ENCODE measurements around the gene METTL27.

Gene METTL27

DNA sequence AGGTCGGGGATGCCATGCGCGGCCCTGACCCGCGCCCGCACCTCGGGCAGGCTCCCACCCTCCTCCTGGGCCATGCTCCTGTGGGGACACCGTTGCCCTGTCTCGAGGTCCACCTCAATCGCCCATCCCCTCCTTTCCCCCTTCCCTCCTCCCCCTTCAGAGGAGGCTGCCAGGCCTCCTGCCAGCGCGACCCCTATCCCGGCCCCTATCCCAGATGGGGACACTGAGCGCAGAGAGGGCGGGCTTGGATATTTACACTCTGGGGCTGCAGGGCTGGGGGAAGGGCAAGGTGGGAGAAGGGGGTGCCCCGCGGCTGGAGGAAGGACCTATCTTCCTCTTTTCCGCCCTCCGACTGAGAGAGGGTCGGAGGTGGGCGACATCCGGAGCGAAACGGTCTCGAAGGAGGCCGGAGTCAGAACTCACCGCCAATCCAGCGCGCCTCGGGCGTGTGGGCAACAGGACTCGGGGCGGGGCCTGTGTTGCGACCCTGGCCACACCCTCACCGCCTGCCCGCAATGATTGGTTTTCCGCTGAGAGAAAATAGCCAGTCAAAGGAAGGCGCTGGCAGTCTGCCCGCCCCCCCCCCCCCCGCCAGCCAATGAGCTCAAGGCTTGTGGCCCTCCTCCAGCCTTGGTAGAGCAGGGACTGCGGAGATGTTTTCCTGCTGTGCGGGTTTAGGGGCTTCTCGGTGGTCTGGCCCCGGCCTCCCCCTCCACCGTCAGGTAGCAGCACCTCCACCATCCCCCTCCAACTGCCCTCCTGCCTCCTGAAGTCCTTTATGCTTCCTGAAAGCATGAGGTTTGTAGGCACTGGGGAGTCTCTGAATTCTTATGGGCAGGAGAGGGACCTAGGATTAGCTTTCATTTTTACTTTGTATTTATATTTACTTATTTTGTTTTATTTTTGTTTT, at the start of gene METTL27:
Gene METTL27 (minus strand): TSS at position 450 of the 910 bp plus-strand sequence. CDS start 376 bp downstream, at position 74.
- Histone ChIP-seq H3K36me3 (no peaks in the 10 kb centered on the region), H3K4me1 (ENCODE audit: control insufficient read depth in 1 of 2, insufficient read depth in 1 of 2, low read depth in 1 of 2, low read length in 1 of 2) (peaks cover 4 to 8% of the 10 kb centered on the region in 2 experiments), H3K27me3 (peaks cover 62% of the 10 kb centered on the region), H3K27ac (no peak within 1 kb of the TSS), H3K4me3 (ENCODE audit: low read depth in 1 of 2, low read length in 1 of 2) (peak within 1 kb of the TSS; percentile 34 to 47), H3K9me3 (no peaks in the 10 kb centered on the region)
- TF ChIP-seq, protein P1, sequence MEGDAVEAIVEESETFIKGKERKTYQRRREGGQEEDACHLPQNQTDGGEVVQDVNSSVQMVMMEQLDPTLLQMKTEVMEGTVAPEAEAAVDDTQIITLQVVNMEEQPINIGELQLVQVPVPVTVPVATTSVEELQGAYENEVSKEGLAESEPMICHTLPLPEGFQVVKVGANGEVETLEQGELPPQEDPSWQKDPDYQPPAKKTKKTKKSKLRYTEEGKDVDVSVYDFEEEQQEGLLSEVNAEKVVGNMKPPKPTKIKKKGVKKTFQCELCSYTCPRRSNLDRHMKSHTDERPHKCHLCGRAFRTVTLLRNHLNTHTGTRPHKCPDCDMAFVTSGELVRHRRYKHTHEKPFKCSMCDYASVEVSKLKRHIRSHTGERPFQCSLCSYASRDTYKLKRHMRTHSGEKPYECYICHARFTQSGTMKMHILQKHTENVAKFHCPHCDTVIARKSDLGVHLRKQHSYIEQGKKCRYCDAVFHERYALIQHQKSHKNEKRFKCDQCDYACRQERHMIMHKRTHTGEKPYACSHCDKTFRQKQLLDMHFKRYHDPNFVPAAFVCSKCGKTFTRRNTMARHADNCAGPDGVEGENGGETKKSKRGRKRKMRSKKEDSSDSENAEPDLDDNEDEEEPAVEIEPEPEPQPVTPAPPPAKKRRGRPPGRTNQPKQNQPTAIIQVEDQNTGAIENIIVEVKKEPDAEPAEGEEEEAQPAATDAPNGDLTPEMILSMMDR (IDR thresholded peaks at IDR 0.05), result no peak

DNA sequence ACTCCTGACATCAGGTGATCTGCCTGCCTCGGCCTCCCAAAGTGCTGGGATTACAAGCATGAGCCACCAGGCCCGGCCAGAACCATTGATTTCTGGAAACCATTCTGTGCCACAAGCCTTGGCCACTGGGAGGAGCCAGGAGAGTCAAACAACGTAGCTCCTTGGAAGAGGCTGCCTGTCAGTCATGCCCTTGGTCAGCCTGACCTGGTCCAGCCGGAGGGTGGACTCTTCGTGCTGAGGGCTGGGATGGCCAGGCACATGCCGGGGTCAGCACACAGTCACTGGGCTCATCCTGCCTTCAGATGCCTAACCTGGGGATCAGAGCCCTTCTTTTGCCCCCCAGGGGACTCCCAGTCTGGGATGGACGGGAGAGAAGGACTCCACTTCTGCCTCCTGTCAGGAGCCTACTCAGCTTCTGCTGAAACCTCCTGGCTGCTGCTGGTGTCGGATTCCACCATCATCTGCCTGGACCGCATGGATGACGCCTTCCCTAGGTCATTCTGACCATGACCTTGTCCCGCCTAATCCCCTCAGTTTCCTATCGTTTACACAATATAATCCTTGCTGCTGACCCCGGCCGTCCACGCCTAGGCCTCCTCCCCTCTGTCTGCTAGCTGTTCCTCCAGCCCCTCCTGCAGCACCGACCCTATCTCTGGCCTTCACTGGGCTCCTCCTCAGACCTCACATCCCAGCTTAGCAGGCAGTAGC, 49.0 kb upstream of the METTL27 start:
- no peak overlapping the region for H3K4me3 ChIP-seq (ENCODE audit: low read depth in 1 of 2, low read length in 1 of 2)
- no peaks in the 10 kb centered on the region for H3K36me3 ChIP-seq
- H3K27me3 ChIP-seq, result peaks cover 26% of the 10 kb centered on the region
- H3K9me3 ChIP-seq, result no peaks in the 10 kb centered on the region
- TF ChIP-seq, protein P1 (IDR thresholded peaks at IDR 0.05), result no peak
- H3K4me1 ChIP-seq (ENCODE audit: control insufficient read depth in 1 of 2, insufficient read depth in 1 of 2, low read depth in 1 of 2, low read length in 1 of 2), result no peaks in the 10 kb centered on the region
- no peak overlapping the region for H3K27ac ChIP-seq

GRCh38 chr7:73890555-73891147, 48.3 kb upstream of the METTL27 start:
- no peak overlapping the region for H3K27ac ChIP-seq
- no peaks in the 10 kb centered on the region for H3K4me1 ChIP-seq (ENCODE audit: control insufficient read depth in 1 of 2, insufficient read depth in 1 of 2, low read depth in 1 of 2, low read length in 1 of 2)
- no peaks in the 10 kb centered on the region for H3K9me3 ChIP-seq

DNA sequence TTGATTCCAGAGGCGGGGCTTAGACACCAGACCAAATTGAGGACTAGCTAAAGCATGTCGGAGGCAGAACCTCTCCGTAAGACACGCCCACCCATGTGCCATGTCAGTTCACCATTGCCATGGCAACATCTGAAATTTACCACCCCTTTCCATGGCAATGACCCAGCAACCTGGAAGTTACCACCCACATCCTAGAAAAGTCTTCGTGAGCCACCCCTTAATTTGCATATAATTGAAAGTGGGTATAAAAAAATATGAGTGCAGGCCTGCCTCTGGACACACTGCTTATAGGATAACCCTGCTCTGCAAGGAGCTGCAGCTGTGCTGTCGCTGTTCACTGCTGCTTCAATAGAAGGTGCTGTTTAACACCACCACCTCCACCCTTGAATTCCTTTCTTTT, 46.6 kb upstream of the METTL27 start:
- TF ChIP-seq, protein P1 (IDR thresholded peaks at IDR 0.05), result no peak
- H3K27ac ChIP-seq, result no peak overlapping the region
- no peaks in the 10 kb centered on the region for H3K9me3 ChIP-seq
- H3K27me3 ChIP-seq, result peaks cover 49% of the 10 kb centered on the region
- H3K36me3 ChIP-seq, result no peaks in the 10 kb centered on the region
- no peak overlapping the region for H3K4me3 ChIP-seq (ENCODE audit: low read depth in 1 of 2, low read length in 1 of 2)
- no peaks in the 10 kb centered on the region for H3K4me1 ChIP-seq (ENCODE audit: control insufficient read depth in 1 of 2, insufficient read depth in 1 of 2, low read depth in 1 of 2, low read length in 1 of 2)

More at GRCh38 chr7:73890555-73891147, 48.3 kb upstream of the METTL27 start:
- Histone ChIP-seq H3K4me3 (ENCODE audit: low read depth in 1 of 2, low read length in 1 of 2) (no peak overlapping the region), H3K36me3 (no peaks in the 10 kb centered on the region), H3K27me3 (peaks cover 33% of the 10 kb centered on the region)
- TF ChIP-seq, protein P1 (IDR thresholded peaks at IDR 0.05), result no peak

DNA sequence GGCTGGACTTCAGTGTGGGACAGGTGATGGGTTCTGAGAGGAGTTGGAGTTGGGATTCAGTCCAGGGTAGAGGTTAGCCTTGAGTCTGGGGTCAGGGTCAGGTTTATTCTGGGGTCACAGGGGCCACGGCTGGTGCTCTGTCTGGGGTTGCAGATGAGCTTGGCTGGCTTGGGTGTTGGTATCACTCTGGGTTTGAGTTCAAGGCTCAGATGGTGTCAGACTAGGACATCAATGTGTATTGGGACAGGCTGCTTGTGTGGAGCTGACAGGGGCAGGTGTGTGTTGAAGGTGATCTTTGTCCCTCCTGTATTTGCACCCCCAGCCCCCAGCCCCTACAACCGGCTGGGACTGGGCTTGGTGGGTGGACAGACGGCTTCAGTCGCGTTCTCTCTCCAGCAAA, 45.4 kb upstream of the METTL27 start:
- TF ChIP-seq, protein P1 (IDR thresholded peaks at IDR 0.05), result no peak

More for the DNA sequence above, 45.4 kb upstream of the METTL27 start:
- H3K27ac ChIP-seq, result no peak overlapping the region
- no peaks in the 10 kb centered on the region for H3K36me3 ChIP-seq
- H3K4me3 ChIP-seq (ENCODE audit: low read depth in 1 of 2, low read length in 1 of 2), result no peak overlapping the region
- H3K27me3 ChIP-seq, result peaks cover 49% of the 10 kb centered on the region
- H3K9me3 ChIP-seq, result no peaks in the 10 kb centered on the region
- H3K4me1 ChIP-seq (ENCODE audit: control insufficient read depth in 1 of 2, insufficient read depth in 1 of 2, low read depth in 1 of 2, low read length in 1 of 2), result no peaks in the 10 kb centered on the region

Data from neutrophil (primary cell).